ENCODE results near the gene TRAF3IP1. TPM values are rescaled to one million over a fixed set of nuclear protein-coding genes. Genes with fewer than 3 reads are reported as not detected.

TRAF3IP1 gene
- total and polyA plus RNA-seq, 4 donors: 8.9 to 41.0 (median 14.7) TPM

DNA sequence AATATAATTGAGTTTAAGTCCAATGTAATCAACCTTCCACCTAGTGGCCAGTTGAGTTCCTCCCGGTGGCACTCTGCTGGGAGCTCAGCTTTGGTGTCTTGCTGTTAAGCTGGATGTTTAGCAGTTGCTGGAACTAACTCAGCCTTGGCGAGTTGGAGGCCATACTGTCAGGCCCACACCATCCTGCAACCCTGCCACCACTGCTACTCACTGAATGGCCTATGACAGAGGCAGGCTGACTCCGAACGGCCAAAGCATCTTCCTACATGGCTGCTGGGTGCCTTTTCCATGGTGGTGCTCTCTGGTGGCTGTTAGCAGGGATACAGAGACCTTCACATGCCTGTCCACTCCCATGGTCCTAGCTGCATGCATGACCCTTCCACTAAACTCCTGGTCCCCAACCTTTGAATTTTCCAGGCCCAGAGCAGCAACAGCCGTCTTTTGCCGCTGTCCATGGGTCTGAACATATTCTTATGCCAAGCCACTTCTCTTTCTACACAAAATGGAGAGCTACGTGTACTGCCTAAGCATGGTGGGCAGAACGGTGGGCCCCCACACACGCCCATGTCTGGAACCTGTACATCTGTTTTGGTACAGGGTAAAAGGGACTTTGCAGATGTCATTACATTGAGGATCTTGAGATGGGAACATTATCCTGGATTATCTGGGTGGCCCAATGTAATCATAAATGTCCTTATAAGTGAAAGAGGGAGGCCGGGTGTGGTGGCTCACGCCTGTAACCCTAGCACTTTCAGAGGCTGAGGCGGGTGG lies 15.0 kb upstream of the TRAF3IP1 start:
- peaks cover 0 to 6% (median 0%) of the 10 kb centered on the region in 5 donors for H3K4me1 ChIP-seq (ENCODE audit: control insufficient read depth in 5 of 5, insufficient read depth in 5 of 5, low read length in 5 of 5)
- no peaks in the 10 kb centered on the region for H3K9me3 ChIP-seq (ENCODE audit: control insufficient read depth in 4 of 4, insufficient read depth in 3 of 4, low read length in 3 of 4)
- WGBS, 2 donors: 86 to 94% methylated on average over 12 of the region's 12 CpGs
- no peak overlapping the region for H3K9ac ChIP-seq (ENCODE audit: insufficient read depth in 1 of 2, low read length in 2 of 2)
- H3K36me3 ChIP-seq (ENCODE audit: control insufficient read depth in 4 of 4, insufficient read depth in 4 of 4, low read length in 4 of 4): no peaks in the 10 kb centered on the region
- ATAC-seq (ENCODE audit: insufficient read depth, low FRiP score) (no peak), DNase-seq (no peak)
- no peaks in the 10 kb centered on the region for H3K27me3 ChIP-seq (ENCODE audit: control insufficient read depth in 3 of 3, insufficient read depth in 3 of 3, low read length in 2 of 3)
- no peak overlapping the region for H3K27ac ChIP-seq (ENCODE audit: low read depth in 1 of 2, low read length in 1 of 2)
- no peak overlapping the region for H3K4me3 ChIP-seq
- TF ChIP-seq CTCF (IDR thresholded peaks at IDR 0.05; ENCODE audit: control extremely low read depth, extremely low read depth): no peak

DNA sequence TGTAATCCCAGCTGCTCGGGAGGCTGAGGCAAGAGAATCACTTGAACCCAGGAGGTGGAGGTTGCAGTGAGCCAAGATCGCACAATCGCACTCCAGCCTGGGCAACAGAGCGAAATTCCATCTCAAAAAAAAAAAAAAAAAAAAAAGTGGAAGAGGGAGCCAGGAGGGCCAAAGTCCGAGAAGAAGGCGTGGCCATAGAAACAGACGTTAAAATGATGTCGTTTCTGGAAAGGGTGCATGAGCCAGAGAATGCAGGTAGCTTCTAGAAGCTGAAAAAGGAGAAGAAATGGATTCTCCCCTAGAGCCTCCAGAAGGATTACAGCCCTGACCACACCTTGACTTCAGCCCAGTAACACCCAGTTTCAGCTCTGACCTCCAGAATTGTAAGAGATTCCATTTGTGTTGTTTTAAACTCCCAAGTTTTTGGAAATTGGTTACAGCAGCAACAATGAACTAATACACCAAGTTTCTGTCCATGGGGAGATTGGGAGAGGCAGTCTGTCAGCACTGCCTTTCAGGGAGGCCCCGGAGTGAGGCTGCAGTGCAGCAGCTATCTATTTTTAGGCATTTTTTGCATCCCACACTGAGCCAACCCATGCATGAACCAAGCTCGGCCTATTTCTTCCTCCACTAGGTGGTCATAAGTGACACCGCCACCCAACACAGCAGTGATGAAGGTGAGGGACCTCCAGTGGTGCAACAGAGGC lies 14.2 kb upstream of the TRAF3IP1 start:
- H3K27ac ChIP-seq (ENCODE audit: low read depth in 1 of 2, low read length in 1 of 2): no peak overlapping the region
- H3K4me3 ChIP-seq: no peak overlapping the region
- WGBS, 2 donors: 88 to 93% methylated on average over 11 of the region's 11 CpGs
- H3K9ac ChIP-seq (ENCODE audit: insufficient read depth in 1 of 2, low read length in 2 of 2): no peak overlapping the region
- H3K9me3 ChIP-seq (ENCODE audit: control insufficient read depth in 4 of 4, insufficient read depth in 3 of 4, low read length in 3 of 4): no peaks in the 10 kb centered on the region
- peaks cover 0 to 6% (median 0%) of the 10 kb centered on the region in 5 donors for H3K4me1 ChIP-seq (ENCODE audit: control insufficient read depth in 5 of 5, insufficient read depth in 5 of 5, low read length in 5 of 5)
- no peak for TF ChIP-seq CTCF (IDR thresholded peaks at IDR 0.05; ENCODE audit: control extremely low read depth, extremely low read depth)
- no peaks in the 10 kb centered on the region for H3K36me3 ChIP-seq (ENCODE audit: control insufficient read depth in 4 of 4, insufficient read depth in 4 of 4, low read length in 4 of 4)
- ATAC-seq (ENCODE audit: insufficient read depth, low FRiP score): no peak
- DNase-seq: no peak
- no peaks in the 10 kb centered on the region for H3K27me3 ChIP-seq (ENCODE audit: control insufficient read depth in 3 of 3, insufficient read depth in 3 of 3, low read length in 2 of 3)

GRCh38 chr2:238306672-238306998 lies 13.7 kb upstream of the TRAF3IP1 start:
- 75 to 92% methylated on average over 5 of the region's 5 CpGs for WGBS, 2 donors
- no peak for DNase-seq

More at GRCh38 chr2:238306672-238306998, 13.7 kb upstream of the TRAF3IP1 start:
- Histone ChIP-seq H3K4me1 (ENCODE audit: control insufficient read depth in 5 of 5, insufficient read depth in 5 of 5, low read length in 5 of 5) (peaks cover 0 to 6% (median 0%) of the 10 kb centered on the region in 5 donors), H3K4me3 (no peak overlapping the region), H3K36me3 (ENCODE audit: control insufficient read depth in 4 of 4, insufficient read depth in 4 of 4, low read length in 4 of 4) (no peaks in the 10 kb centered on the region), H3K9ac (ENCODE audit: insufficient read depth in 1 of 2, low read length in 2 of 2) (no peak overlapping the region), H3K9me3 (ENCODE audit: control insufficient read depth in 4 of 4, insufficient read depth in 3 of 4, low read length in 3 of 4) (no peaks in the 10 kb centered on the region), H3K27me3 (ENCODE audit: control insufficient read depth in 3 of 3, insufficient read depth in 3 of 3, low read length in 2 of 3) (no peaks in the 10 kb centered on the region), H3K27ac (ENCODE audit: low read depth in 1 of 2, low read length in 1 of 2) (no peak overlapping the region)
- no peak for TF ChIP-seq CTCF (IDR thresholded peaks at IDR 0.05; ENCODE audit: control extremely low read depth, extremely low read depth)
- no peak for ATAC-seq (ENCODE audit: insufficient read depth, low FRiP score)
